DOHH2 (cell line): ENCODE results near the gene SFT2D1.

ENCODE experiments used
- H3F3A ChIP-seq: fragments of 200-600 bp; sonication (generic), shearing (Covaris generic); 2 replicates; pipeline ENCODE4 v1.6.0; 2016; ENCODE audit warnings: antibody characterized with exemption, mild to moderate bottlenecking; ENCODE audit not compliant: control insufficient read depth, insufficient read depth
- H3K27ac ChIP-seq: fragments of 200-600 bp; sonication (generic); 2 replicates; pipeline ENCODE4 v1.5.1; 2014; ENCODE audit warnings: low read depth, mild to moderate bottlenecking, low read length, moderate library complexity
- H3K27me3 ChIP-seq: fragments of 200-600 bp; sonication (generic); 2 replicates; pipeline ENCODE4 v1.6.1; 2014; ENCODE audit warnings: mild to moderate bottlenecking, low read length, mixed read lengths; ENCODE audit not compliant: control insufficient read depth
- H3K36me3 ChIP-seq: fragments of 200-600 bp; sonication (generic); 2 replicates; pipeline ENCODE4 v1.6.1; 2014; ENCODE audit warnings: mild to moderate bottlenecking, low read length, moderate library complexity, mixed read lengths; ENCODE audit not compliant: control insufficient read depth
- H3K4me1 ChIP-seq: fragments of 200-600 bp; sonication (generic); 2 replicates; pipeline ENCODE4 v1.6.1; 2014; ENCODE audit warnings: mild to moderate bottlenecking, low read length, mixed read lengths; ENCODE audit not compliant: control insufficient read depth
- H3K4me2 ChIP-seq: fragments of 200-600 bp; sonication (generic); 2 replicates; pipeline ENCODE4 v1.6.0; 2014; ENCODE audit warnings: mild to moderate bottlenecking, low read length, moderate library complexity
- H3K4me3 ChIP-seq: fragments of 200-600 bp; sonication (generic); 2 replicates; pipeline ENCODE4 v1.5.1; 2014; ENCODE audit warnings: mild to moderate bottlenecking, low read length, mixed read lengths
- H3K79me2 ChIP-seq: fragments of 200-600 bp; sonication (generic); 2 replicates; pipeline ENCODE4 v1.6.1; 2014; ENCODE audit warnings: mild to moderate bottlenecking, low read length, mixed read lengths; ENCODE audit not compliant: control insufficient read depth
- H3K9me2 ChIP-seq: fragments of 200-600 bp; sonication (generic); replicated peaks from 2 replicates; pipeline ENCODE4 v1.6.1; 2014; ENCODE audit warnings: mild to moderate bottlenecking, low read length, mixed read lengths; ENCODE audit not compliant: control insufficient read depth
- H3K9me3 ChIP-seq: fragments of 200-600 bp; sonication (generic); 2 replicates; pipeline ENCODE4 v1.6.1; 2014; ENCODE audit warnings: antibody characterized with exemption, low read length, mixed read lengths; ENCODE audit not compliant: control insufficient read depth, insufficient read depth
- H4K20me1 ChIP-seq: fragments of 200-600 bp; sonication (generic); 2 replicates; pipeline ENCODE4 v1.6.0; 2014; ENCODE audit warnings: low read depth, mild to moderate bottlenecking, antibody characterized with exemption, low read length, moderate library complexity; ENCODE audit not compliant: control insufficient read depth, insufficient read depth
- EZH2phosphoT487 ChIP-seq: fragments of 200-600 bp; sonication (generic); IDR thresholded peaks from 2 replicates; pipeline ENCODE4 v1.6.1; 2017; ENCODE audit warnings: borderline replicate concordance, mild to moderate bottlenecking, antibody characterized with exemption, low read length, moderate library complexity, mixed read lengths
- TF ChIP-seq, protein P1 (sequence below): fragments of 200-600 bp; sonication (generic); IDR thresholded peaks from one replicate; pipeline ENCODE4 v1.5.1; 2014; ENCODE audit warnings: antibody characterized with exemption, mild to moderate bottlenecking, low read depth, low read length; ENCODE audit not compliant: poor library complexity, severe bottlenecking

SFT2D1 gene

DNA sequence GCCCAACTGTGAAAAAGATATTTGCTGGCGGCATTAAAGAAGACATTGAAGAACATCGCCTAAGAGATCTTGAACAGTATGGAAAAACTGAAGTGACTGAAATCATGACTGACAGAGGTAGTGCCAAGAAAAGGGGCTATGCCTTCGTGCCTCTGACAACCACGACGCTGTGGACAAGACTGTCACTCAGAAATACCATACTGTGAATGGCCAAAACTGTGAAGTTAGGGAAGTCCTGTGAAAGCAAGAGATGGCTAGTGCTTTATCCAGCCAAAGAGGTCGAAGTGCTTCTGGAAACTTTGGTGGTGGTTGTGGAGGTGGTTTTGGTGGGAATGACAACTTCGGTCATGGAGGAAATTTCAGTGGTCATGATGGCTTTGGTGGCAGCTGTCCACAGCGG lies 7.5 kb downstream of the SFT2D1 start:
- Histone ChIP-seq H3K4me1 (peaks cover 64% of the 10 kb centered on the region), H3K9me2 (no peaks in the 10 kb centered on the region), H3K4me2 (peak overlapping the region; percentile 59; the same call in 1 of the 2 replicates), H3K36me3 (peaks cover 87% of the 10 kb centered on the region), H3K79me2 (peaks cover 100% of the 10 kb centered on the region), H3K27ac (no peak overlapping the region), H3K9me3 (no peaks in the 10 kb centered on the region), H4K20me1 (peaks cover 9% of the 10 kb centered on the region), H3K27me3 (no peaks in the 10 kb centered on the region), H3F3A (no peaks in the 10 kb centered on the region; the same call in 1 of the 2 replicates), H3K4me3 (no peak overlapping the region)
- TF ChIP-seq EZH2phosphoT487, result no peak
- TF ChIP-seq, protein P1, sequence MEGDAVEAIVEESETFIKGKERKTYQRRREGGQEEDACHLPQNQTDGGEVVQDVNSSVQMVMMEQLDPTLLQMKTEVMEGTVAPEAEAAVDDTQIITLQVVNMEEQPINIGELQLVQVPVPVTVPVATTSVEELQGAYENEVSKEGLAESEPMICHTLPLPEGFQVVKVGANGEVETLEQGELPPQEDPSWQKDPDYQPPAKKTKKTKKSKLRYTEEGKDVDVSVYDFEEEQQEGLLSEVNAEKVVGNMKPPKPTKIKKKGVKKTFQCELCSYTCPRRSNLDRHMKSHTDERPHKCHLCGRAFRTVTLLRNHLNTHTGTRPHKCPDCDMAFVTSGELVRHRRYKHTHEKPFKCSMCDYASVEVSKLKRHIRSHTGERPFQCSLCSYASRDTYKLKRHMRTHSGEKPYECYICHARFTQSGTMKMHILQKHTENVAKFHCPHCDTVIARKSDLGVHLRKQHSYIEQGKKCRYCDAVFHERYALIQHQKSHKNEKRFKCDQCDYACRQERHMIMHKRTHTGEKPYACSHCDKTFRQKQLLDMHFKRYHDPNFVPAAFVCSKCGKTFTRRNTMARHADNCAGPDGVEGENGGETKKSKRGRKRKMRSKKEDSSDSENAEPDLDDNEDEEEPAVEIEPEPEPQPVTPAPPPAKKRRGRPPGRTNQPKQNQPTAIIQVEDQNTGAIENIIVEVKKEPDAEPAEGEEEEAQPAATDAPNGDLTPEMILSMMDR, result no peak

DNA sequence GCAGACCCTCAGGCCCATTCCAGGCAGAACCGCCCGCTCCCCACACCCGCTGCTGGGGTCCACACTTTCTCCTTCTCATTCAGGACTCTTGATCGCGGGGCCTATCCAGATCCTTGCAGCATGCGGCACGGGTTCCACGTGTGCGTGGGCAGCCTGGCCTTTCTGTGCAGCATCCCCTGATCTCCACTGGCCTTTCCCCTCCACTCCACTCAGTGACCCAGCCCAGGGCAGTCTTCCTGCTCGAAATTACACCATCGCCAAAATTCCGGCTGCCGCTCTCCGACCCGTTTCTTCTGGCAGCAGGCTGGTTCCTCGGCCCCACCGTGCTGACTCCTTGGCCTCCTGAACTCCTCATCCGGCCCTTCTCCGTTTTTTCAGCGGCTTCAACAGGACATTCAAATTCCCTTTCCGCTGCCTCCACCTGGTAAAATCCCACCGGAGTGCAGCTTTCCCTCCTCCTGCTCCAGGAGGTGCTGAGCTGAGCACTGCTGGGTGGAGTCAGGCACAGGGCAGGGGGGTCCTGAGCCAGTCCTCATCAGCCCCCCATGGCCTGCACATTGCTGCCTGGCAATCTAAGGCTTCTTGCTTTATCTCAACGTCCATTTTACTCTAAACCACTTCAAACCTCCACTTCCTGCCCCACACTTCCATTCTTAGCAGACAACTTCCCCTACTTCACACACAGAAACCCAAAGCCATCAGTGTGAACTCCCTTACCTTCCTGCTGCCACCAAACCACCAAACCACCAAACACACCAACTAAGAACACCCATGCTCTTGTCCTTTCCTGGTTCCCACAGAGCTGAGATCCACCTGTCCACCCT lies 9.0 kb downstream of the SFT2D1 start:
- H3K4me3 ChIP-seq, result peak overlapping the region; percentile 19
- H3K27ac ChIP-seq, result peak overlapping the region; percentile 13
- H3K27me3 ChIP-seq, result no peaks in the 10 kb centered on the region
- no peaks in the 10 kb centered on the region; the same call in 1 of the 2 replicates for H3F3A ChIP-seq
- peak overlapping the region; percentile 59 for H3K4me2 ChIP-seq
- TF ChIP-seq, protein P1, result no peak
- TF ChIP-seq EZH2phosphoT487, result no peak
- H3K9me2 ChIP-seq, result no peaks in the 10 kb centered on the region
- H3K4me1 ChIP-seq, result peaks cover 49% of the 10 kb centered on the region
- H3K79me2 ChIP-seq, result peaks cover 99% of the 10 kb centered on the region
- H3K36me3 ChIP-seq, result peaks cover 87% of the 10 kb centered on the region
- peaks cover 2% of the 10 kb centered on the region for H4K20me1 ChIP-seq
- no peaks in the 10 kb centered on the region for H3K9me3 ChIP-seq

DNA sequence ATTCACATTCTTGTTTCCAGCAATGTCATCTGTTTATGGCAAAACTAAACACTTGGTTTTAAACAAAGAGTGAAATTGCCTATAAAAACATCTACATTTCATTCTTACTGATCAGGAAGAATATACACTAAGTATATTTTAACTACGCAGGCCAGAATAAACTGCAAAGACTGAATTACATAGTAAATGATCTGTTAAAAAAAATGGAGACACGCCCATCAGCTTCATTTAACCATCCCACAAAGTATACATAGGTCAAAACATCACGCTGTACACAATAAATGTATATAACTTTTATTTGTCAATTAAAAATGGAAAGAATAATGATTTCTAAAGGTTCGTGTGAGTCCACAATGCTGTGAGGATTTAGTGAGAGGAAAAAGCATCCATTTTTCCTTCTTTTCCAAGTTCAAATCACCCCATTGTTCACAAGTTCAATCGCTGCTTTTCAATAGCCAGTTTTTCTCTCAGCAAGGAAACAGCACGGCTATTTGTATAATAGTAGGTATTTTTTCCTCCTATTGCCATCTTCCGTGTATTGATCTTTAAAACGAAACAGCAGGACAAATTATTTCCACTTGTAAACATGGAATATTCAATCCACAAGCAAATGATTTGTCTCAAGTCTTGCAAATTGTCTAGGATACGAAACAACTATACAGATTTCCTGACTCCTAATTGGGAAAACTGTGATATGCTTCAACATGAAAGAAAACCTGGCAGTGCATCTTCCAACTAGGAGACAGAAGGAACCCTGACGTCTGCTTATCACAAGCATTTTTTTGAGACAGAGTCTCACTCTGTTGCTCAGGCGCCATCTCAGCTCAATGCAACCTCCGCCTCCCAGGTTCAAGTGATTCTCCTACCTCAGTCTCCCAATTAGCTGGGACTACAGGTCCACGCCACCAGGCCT lies 10.6 kb downstream of the SFT2D1 start:
- H3K4me3 ChIP-seq, result no peak overlapping the region
- peaks cover 87% of the 10 kb centered on the region for H3K79me2 ChIP-seq
- H3K36me3 ChIP-seq, result peaks cover 79% of the 10 kb centered on the region
- H4K20me1 ChIP-seq, result peaks cover 2% of the 10 kb centered on the region
- TF ChIP-seq, protein P1, result no peak
- TF ChIP-seq EZH2phosphoT487, result no peak
- H3K27ac ChIP-seq, result no peak overlapping the region
- no peaks in the 10 kb centered on the region for H3K9me3 ChIP-seq
- H3F3A ChIP-seq, result no peaks in the 10 kb centered on the region; the same call in 1 of the 2 replicates
- no peaks in the 10 kb centered on the region for H3K27me3 ChIP-seq
- H3K4me1 ChIP-seq, result peaks cover 44% of the 10 kb centered on the region
- H3K4me2 ChIP-seq, result no peak overlapping the region
- H3K9me2 ChIP-seq, result no peaks in the 10 kb centered on the region
